ENCODE results near the gene FST. TPM values are rescaled to one million over a fixed set of nuclear protein-coding genes. Genes with fewer than 3 reads are reported as not detected.
A peak's percentile ranks its signal among the peaks of the same experiment; 100 is the strongest.

Gene FST
- 0.51 TPM for total RNA-seq (2021; ENCODE audit: unreplicated experiment)
- polyA plus RNA-seq (2012; ENCODE audit: insufficient read length): 0.22 TPM
- percentile 24 among the genes with signal in this experiment for Bru-seq, nascent RNA
- BruChase-seq, experiment 1, labeled RNA remaining after a 2-hour chase: percentile 27 among the genes with signal in this experiment
- percentile 27 among the genes with signal in this experiment for BruChase-seq, experiment 2, labeled RNA remaining after a 6-hour chase
- long read RNA-seq: 0 reads

DNA sequence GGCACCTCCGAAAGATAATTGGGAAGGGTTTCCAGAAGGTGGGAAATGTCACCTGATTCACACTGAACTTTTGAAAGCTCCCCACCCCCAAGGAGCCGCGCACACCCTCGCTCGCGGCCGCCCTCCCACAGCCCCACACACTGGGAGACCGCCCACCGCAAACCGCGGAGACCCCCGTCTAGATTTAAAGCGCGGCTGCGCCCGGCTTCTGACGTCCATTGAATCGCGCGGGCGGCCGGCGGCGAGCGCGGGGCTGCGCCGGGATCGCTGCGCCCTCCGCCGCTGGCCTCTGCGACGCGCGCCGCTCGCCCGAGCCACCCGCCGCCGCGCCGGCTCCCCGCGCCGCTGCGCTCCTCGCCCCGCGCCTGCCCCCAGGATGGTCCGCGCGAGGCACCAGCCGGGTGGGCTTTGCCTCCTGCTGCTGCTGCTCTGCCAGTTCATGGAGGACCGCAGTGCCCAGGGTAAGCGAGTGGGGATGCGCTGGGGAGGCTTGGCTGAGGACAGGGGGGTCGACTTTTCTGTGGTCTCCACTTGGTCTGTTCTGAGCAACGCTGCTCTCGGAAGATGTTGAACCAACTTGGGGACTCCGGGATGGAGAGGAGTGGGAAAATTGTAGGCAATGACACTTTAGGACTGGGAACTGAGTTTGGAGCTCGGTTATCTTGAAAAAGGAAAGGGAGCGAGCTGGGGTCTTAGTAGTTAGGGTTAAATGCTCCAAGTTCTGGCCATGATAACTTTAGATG lies at the start of gene FST:
Gene FST, plus strand, starts transcription at position 214 of the 743 bp plus-strand sequence. Its CDS starts 163 bp downstream, at position 377.
- no TSS peak for BruUV-seq (replicated peaks)
- DNase-seq (ENCODE audit: low read depth, low spot score) (no peak), ATAC-seq (peak; percentile 29; the same call in 1 of the 2 replicates)
- no peak for TF ChIP-seq TCF7L2 (IDR thresholded peaks at IDR 0.05; ENCODE audit: low read depth, low read length)
- TF ChIP-seq SIN3A (IDR thresholded peaks at IDR 0.05; ENCODE audit: borderline replicate concordance, insufficient read depth, low read depth, low read length): no peak
- CTCF ChIA-PET: interaction anchor here (0.6 kb wide), 1 partner anchor 749 kb away, joined by 9 read pairs; no protein-coding TSS in a partner anchor
- Histone ChIP-seq H3K4me1 (ENCODE audit: control insufficient read depth, insufficient read depth, low read length) (peaks cover 12% of the 10 kb centered on the region), H3K4me3 (ENCODE audit: low read depth in 2 of 2, low read length in 2 of 2) (peak within 1 kb of the TSS; percentile 53 to 63), H3K27me3 (ENCODE audit: control insufficient read depth, insufficient read depth, low read length) (peaks cover 49% of the 10 kb centered on the region), H3K36me3 (ENCODE audit: control insufficient read depth, insufficient read depth, low read length) (no peaks in the 10 kb centered on the region), H3K27ac (ENCODE audit: low read length) (no peak within 1 kb of the TSS), H3K9me3 (ENCODE audit: control insufficient read depth, insufficient read depth, low read depth, low read length) (no peaks in the 10 kb centered on the region)
- intact Hi-C loops (cut with micrococcal nuclease; ENCODE audit: unreplicated experiment) (loop anchor here (10.0 kb wide), 1 partner anchor 404 kb away; no protein-coding TSS in a partner anchor), in situ Hi-C loops (cut with HindIII; ENCODE audit: low pct_unique_long_range_greater_than_20kb, low sequenced_read_pairs) (no loop called here)
- POLR2A ChIA-PET: no interaction called here

DNA sequence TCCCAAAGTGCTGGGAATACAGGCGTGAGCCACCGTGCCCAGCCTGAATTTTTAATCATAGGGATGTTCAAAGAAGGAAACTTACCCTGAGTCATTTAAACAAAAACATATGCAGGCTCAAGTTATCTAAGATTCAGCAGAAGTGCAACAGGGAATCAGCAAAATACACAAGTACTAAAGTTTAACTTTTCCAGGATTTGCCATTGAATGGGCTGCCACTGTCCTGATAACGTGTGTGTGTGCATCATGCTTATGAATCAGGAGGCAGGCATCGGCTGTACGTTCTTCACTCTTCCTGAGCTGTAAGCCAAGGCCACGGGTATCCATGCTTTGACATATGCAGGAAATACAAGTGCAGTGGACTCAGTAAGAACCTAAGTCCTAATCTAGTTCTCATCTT lies 48.8 kb upstream of the FST start:
- no peak for DNase-seq (ENCODE audit: low read depth, low spot score)
- H3K9me3 ChIP-seq (ENCODE audit: control insufficient read depth, insufficient read depth, low read depth, low read length): no peaks in the 10 kb centered on the region
- no peak overlapping the region for H3K4me3 ChIP-seq (ENCODE audit: low read depth in 2 of 2, low read length in 2 of 2)
- H3K4me1 ChIP-seq (ENCODE audit: control insufficient read depth, insufficient read depth, low read length): no peaks in the 10 kb centered on the region
- ChIA-PET CTCF (no interaction called here), POLR2A (no interaction called here)
- TF ChIP-seq SIN3A (IDR thresholded peaks at IDR 0.05; ENCODE audit: borderline replicate concordance, insufficient read depth, low read depth, low read length): no peak
- TF ChIP-seq, protein P1, sequence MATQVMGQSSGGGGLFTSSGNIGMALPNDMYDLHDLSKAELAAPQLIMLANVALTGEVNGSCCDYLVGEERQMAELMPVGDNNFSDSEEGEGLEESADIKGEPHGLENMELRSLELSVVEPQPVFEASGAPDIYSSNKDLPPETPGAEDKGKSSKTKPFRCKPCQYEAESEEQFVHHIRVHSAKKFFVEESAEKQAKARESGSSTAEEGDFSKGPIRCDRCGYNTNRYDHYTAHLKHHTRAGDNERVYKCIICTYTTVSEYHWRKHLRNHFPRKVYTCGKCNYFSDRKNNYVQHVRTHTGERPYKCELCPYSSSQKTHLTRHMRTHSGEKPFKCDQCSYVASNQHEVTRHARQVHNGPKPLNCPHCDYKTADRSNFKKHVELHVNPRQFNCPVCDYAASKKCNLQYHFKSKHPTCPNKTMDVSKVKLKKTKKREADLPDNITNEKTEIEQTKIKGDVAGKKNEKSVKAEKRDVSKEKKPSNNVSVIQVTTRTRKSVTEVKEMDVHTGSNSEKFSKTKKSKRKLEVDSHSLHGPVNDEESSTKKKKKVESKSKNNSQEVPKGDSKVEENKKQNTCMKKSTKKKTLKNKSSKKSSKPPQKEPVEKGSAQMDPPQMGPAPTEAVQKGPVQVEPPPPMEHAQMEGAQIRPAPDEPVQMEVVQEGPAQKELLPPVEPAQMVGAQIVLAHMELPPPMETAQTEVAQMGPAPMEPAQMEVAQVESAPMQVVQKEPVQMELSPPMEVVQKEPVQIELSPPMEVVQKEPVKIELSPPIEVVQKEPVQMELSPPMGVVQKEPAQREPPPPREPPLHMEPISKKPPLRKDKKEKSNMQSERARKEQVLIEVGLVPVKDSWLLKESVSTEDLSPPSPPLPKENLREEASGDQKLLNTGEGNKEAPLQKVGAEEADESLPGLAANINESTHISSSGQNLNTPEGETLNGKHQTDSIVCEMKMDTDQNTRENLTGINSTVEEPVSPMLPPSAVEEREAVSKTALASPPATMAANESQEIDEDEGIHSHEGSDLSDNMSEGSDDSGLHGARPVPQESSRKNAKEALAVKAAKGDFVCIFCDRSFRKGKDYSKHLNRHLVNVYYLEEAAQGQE (IDR thresholded peaks at IDR 0.05; ENCODE audit: insufficient read depth in 1 of 2, low read depth in 2 of 2, low read length in 1 of 2): no peak
- TF ChIP-seq, protein P2, sequence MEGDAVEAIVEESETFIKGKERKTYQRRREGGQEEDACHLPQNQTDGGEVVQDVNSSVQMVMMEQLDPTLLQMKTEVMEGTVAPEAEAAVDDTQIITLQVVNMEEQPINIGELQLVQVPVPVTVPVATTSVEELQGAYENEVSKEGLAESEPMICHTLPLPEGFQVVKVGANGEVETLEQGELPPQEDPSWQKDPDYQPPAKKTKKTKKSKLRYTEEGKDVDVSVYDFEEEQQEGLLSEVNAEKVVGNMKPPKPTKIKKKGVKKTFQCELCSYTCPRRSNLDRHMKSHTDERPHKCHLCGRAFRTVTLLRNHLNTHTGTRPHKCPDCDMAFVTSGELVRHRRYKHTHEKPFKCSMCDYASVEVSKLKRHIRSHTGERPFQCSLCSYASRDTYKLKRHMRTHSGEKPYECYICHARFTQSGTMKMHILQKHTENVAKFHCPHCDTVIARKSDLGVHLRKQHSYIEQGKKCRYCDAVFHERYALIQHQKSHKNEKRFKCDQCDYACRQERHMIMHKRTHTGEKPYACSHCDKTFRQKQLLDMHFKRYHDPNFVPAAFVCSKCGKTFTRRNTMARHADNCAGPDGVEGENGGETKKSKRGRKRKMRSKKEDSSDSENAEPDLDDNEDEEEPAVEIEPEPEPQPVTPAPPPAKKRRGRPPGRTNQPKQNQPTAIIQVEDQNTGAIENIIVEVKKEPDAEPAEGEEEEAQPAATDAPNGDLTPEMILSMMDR (IDR thresholded peaks at IDR 0.05): no peak
- TF ChIP-seq TCF7L2 (IDR thresholded peaks at IDR 0.05; ENCODE audit: low read depth, low read length): no peak
- intact Hi-C loops (cut with micrococcal nuclease; ENCODE audit: unreplicated experiment) (no loop called here), in situ Hi-C loops (cut with HindIII; ENCODE audit: low pct_unique_long_range_greater_than_20kb, low sequenced_read_pairs) (no loop called here)
- H3K27ac ChIP-seq (ENCODE audit: low read length): no peak overlapping the region
- no peaks in the 10 kb centered on the region for H3K27me3 ChIP-seq (ENCODE audit: control insufficient read depth, insufficient read depth, low read length)
- no peak for ATAC-seq
- H3K36me3 ChIP-seq (ENCODE audit: control insufficient read depth, insufficient read depth, low read length): no peaks in the 10 kb centered on the region
- no TSS peak for BruUV-seq (replicated peaks)

- intact Hi-C loops (cut with micrococcal nuclease; ENCODE audit: unreplicated experiment) (no loop called here), in situ Hi-C loops (cut with HindIII; ENCODE audit: low pct_unique_long_range_greater_than_20kb, low sequenced_read_pairs) (no loop called here)
- DNase-seq (ENCODE audit: low read depth, low spot score): no peak
- TF ChIP-seq, protein P2 (IDR thresholded peaks at IDR 0.05): no peak
- TF ChIP-seq SIN3A (IDR thresholded peaks at IDR 0.05; ENCODE audit: borderline replicate concordance, insufficient read depth, low read depth, low read length) (no peak), TCF7L2 (IDR thresholded peaks at IDR 0.05; ENCODE audit: low read depth, low read length) (no peak)
- Histone ChIP-seq H3K4me1 (ENCODE audit: control insufficient read depth, insufficient read depth, low read length) (no peaks in the 10 kb centered on the region), H3K4me3 (ENCODE audit: low read depth in 2 of 2, low read length in 2 of 2) (no peak overlapping the region), H3K27ac (ENCODE audit: low read length) (no peak overlapping the region), H3K9me3 (ENCODE audit: control insufficient read depth, insufficient read depth, low read depth, low read length) (no peaks in the 10 kb centered on the region), H3K27me3 (ENCODE audit: control insufficient read depth, insufficient read depth, low read length) (no peaks in the 10 kb centered on the region), H3K36me3 (ENCODE audit: control insufficient read depth, insufficient read depth, low read length) (no peaks in the 10 kb centered on the region)
- ChIA-PET POLR2A (no interaction called here), CTCF (no interaction called here)
- ATAC-seq: no peak
- no TSS peak for BruUV-seq (replicated peaks)
Observed at GRCh38 chr5:53433026-53433425, 47.4 kb upstream of the FST start.
